Measurements from ENCODE around the gene CERS1. TPM values are rescaled to one million over a fixed set of nuclear protein-coding genes. Genes with fewer than 3 reads are reported as not detected.
A peak's percentile ranks its signal among the peaks of the same experiment; 100 is the strongest.

Gene CERS1
- total RNA-seq, 1 donor: 0.27 TPM

DNA sequence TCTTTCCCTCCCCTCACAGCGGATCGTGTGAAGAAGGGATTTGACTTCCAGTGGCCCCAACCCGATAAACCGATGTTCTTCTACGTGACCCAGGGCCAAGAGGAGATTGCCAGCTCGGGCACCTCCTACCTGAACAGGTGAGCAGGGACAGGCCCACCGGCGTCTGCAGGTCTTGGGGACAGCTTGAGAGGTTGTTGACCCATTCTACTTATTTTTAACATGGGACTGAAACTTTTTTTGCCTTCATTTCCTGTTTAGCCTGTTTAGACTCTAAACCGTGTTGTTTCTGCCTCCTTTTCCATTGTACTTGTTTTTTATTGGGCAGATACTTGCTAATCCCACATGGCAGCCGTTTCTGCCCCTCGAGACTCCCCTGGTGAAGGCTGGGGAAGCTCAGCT is 35.7 kb downstream of the CERS1 start:
- DNase-seq (ENCODE audit: low read depth in 2 of 3, low spot score in 2 of 3): no peak

DNA sequence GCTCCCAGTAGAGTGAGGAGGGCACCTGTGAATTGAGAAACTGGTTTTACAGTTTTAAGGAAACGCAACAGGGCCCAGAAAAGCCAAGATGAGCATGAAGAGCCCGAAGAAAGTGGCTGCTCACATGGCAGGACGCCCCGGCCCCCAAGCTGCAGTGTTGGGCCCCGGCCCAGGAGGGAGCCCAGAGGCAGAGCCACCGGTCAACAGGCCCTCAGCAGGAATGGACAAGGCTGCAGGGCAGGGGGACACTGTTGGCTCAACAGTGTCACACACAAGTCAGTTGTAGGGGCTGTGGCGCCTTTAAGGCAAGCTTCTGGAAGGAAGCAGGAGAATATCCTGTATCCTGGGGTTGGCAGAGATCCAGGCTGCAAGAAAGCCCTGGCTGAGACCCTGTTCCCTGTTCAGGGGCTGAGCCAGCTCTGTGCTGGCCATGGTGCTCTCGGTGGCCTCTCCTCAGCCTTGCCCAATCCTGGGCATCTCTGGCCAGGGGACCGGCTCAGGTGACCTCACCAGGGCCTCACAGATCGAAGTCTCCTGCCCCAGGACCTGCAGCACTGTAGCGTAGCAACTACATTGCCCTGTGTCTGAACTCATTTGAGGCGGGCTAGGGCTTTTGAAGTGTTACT is 36.2 kb downstream of the CERS1 start:
- no peak for DNase-seq (ENCODE audit: low read depth in 2 of 3, low spot score in 2 of 3)

DNA sequence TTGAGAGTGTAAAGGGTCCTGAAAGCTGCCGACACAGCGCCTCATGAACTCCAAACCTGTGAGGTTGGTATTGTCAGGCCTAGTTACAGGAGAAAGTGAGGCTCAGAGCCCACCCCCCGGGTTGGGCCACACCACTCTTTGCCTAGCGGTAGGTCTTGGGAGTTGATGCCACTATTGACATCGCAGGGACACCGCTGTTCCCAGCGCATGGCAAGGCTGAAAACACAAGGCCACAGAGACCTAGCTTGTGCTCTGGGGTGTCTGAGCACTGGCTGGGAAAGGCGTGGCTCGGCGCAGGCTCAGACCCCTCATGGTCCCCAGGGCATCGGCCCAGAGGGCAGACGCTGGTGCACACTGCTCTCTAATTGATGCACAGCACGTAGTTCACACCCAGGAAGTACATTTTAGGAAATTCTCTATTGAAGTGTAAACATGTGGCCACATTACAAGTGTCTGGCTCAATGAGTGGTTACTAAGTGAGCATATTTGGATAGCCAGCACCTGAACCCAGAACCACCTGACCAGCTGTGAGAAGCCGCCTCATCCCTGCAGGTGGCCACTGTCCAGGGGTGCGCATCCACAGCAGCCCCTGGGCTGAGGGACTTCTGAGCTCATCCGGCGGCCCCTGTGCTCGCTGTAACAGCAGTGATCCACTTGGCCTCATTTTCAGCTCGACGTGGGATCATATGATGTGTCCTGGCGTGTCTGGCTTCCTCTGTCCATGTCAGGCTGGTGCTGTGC is 36.9 kb downstream of the CERS1 start:
- no peak for DNase-seq (ENCODE audit: low read depth in 2 of 3, low spot score in 2 of 3)

DNA sequence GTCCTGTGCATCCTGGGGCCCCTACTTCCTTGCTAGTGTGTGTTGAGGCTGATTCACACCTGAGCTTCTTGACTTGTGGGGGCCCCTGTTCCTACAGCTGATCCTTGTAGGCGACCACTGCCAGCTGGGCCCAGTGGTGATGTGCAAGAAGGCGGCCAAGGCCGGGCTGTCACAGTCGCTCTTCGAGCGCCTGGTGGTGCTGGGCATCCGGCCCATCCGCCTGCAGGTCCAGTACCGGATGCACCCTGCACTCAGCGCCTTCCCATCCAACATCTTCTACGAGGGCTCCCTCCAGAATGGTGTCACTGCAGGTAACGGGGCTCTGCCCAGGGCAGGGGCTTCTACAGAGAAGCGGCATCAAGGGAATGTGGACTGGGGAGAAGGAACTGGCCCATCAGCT is 38.7 kb downstream of the CERS1 start:
- DNase-seq (ENCODE audit: low read depth in 2 of 3, low spot score in 2 of 3): no peak

DNA sequence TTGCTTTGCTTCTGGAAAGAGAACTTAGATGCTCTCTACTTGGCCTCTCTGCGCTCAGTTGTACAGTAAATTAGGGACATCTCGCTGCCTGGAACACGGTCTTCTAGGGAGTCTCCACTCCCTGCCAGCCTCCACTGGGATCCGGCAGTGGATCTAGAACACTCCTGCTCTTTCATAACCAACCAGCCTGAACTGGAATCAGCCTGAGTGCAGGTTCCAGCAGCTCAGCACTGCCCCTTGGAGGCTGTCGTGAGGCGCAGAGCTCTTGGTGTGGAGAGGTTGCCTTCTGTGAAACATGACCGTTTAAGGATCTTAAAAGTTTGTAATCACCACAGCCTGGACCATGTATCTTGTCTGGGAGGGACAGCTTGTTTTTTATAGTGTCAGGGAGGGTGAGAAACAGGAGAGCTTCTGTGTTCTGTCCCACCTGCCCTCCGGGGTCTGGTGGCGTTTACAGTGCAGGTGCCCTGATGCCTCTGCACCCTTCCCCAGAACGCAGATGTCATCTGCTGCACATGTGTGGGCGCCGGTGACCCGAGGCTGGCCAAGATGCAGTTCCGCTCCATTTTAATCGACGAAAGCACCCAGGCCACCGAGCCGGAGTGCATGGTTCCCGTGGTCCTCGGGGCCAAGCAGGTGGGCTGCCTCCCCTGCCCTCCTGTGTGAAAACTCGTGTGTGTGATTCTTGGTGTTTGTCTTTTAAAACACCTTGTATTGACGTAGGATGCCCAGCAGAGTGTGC is 39.4 kb downstream of the CERS1 start:
- no peak for DNase-seq (ENCODE audit: low read depth in 2 of 3, low spot score in 2 of 3)

DNA sequence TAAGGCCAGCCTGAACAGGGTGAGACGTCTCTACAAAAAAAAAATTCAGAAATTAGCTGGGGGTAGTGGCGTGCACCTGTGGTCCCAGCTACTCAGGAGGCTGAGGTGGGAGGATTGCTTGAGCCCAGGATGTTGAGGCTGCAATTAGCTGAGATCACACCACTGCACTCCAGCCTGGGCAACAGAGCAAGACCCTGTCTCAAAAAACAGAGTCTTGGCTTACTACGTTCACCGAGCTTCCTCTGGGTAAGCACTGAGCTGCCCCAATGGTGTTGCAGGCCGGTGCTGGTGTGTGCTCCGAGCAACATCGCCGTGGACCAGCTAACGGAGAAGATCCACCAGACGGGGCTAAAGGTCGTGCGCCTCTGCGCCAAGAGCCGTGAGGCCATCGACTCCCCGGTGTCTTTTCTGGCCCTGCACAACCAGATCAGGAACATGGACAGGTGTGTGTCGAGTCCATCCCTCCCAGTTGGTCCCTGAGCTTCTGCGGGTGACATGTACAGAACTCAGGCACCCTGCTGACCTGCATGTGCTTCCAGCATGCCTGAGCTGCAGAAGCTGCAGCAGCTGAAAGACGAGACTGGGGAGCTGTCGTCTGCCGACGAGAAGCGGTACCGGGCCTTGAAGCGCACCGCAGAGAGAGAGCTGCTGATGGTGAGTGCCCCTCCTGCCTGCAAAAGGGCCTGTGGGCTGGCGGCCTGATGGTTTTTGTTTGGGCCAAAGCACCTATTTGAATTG is 40.1 kb downstream of the CERS1 start:
- DNase-seq (ENCODE audit: low read depth in 2 of 3, low spot score in 2 of 3): no peak

DNA sequence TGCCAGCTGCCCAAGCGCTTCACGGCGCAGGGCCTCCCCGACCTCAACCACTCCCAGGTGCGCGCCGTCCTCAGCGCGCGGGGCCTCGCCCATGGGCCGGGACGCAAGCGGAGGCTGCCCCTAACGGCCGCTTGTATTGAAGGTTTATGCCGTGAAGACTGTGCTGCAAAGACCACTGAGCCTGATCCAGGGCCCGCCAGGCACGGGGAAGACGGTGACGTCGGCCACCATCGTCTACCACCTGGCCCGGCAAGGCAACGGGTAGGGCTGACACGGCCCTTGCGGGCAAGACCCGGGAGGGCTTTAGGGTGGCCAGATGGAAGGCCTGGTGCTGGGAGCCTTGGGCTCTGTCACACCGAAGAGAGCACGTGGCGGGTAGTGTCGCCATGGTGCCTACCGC is 41.0 kb downstream of the CERS1 start:
- DNase-seq (ENCODE audit: low read depth in 2 of 3, low spot score in 2 of 3): no peak

DNA sequence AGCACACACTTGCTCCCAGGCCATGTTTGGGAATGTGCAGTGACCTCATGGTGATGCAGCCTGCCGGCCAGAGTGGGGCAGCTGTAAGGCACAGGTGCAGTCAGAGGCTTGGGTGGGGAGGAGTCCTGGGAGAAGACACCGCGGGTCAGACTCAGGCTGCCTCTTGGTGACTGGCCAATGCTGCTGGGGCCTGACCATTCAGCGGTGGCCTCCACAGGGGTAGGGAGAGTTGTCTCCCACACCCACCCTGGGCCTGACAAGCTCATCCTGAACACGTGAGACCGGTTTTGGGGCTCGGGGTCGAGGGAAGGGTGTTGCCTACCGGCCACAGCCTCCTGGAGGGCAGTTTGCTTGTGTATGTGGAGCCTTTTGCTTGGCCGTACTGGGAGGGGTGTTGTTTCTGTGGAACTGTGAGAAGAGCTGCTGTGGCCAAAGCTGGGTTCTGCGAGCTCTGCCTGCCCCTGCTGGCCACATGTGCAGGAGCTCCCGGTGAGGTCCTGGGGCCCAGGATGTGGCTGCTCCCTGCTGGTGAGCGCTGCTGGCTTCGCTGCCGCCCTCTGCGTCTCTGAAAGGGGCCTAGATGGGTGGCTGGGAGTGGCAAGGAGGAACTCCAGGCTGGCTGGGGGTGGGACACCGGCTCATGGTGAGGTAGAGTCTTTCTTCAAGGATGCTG is 42.1 kb downstream of the CERS1 start:
- no peak for DNase-seq (ENCODE audit: low read depth in 2 of 3, low spot score in 2 of 3)

DNA sequence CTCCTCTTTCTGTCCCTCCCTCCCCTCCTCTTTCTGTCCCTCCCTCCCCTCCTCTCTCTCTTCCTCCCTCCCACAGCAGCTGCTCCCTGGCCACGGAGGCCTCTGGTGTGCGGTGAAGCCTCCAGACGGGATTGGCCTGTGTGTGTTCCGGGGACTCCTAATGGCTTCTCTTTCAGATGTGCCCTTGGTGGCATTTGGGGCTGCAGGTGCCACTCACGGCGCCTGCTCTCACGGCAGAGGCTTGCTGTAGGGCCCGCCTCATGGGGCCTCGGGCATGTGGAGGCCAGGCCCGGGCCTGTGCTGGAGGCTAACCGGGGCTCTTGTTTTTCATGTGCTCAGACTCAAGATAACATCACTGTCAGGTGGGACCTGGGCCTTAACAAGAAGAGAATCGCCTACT is 43.3 kb downstream of the CERS1 start:
- DNase-seq (ENCODE audit: low read depth in 2 of 3, low spot score in 2 of 3): no peak

DNA sequence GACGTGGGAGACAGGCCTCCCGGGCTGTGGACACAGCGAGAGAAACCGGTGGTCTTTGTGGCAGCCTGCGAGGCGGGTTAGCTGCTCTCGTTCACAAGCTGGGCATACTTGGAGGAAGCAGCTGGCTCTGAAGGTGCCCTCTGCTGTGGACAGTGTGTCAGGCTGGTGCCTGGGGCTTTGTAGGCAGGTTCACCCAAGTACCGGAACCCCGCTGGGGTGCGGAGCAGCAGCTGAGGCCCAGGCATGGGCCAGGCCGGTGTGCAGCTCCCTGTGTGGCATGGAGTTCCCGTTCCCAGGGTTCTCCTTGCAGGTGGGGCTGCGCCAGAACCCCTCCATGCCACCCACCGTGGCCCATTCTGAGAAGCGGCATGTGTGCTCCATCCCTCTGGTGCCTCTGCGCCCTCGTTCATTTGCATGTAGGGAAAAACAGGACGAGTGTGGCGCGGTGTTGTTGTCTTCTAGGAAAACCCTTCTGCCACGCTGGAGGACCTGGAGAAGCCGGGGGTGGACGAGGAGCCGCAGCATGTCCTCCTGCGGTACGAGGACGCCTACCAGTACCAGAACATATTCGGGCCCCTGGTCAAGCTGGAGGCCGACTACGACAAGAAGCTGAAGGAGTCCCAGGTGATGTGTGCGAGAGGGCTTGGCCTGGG is 44.2 kb downstream of the CERS1 start:
- no peak for DNase-seq (ENCODE audit: low read depth in 2 of 3, low spot score in 2 of 3)

DNA sequence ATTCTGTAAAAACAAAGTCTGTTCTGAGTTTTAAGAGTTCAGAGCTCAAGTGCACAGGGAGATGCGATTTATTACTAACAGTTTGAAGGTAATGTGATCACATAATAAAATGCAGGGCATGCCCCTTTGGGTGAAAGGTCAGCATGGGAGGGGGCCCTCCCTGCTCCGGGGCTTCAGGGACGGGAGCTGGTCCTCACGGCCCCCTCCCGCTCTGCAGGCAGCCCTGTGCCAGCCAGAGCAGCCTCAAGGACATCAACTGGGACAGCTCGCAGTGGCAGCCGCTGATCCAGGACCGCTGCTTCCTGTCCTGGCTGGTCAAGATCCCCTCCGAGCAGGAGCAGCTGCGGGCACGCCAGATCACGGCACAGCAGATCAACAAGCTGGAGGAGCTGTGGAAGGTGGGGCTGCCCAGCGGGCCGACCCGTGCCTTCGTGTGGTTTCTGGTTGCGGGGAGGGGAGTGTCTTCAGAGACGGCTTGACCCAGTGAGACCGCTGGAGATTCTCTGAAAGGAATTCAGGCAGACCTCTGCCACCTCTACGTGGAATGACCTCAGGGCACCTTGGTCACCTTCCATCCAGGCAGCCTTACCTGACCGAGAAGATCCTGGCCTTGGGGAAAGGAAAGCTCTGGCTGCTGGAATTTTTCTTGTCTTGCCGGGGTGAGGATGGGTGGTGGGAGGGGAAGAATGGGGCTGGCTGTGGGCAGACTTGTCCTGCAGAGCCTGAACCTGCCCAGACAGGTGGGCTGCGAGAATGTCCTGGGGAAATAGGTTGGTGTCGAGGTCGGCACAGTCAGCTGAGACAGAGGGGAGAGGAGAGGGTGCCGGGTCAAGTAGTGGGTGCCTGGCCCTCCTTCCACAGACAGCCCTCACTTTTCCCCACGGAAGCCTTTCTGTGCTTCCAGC is 45.2 kb downstream of the CERS1 start:
- DNase-seq (ENCODE audit: low read depth in 2 of 3, low spot score in 2 of 3): no peak

DNA sequence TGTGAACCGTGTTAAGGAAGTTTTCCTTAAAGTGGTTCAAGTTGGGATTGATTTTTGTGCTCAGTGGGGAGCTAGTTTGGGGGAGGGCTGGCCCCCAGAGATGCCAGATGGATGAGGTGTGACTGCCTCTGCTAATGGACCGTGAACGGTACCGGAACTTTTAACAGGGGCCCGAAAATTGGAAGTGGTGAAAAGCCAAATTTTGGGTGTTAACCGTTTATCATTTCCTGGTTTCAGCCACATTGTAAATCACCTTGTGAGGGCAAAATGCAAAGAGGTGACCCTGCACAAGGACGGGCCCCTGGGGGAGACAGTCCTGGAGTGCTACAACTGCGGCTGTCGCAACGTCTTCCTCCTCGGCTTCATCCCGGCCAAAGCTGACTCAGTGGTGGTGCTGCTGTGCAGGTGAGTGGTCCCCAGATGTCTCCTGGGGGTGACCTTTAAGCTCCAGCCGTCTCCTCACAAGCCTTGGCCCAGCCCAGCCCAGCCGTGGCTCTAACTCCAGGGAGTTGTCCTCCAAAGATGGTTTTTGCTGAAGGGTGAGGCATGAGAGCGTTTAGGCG is 46.0 kb downstream of the CERS1 start:
- no peak for DNase-seq (ENCODE audit: low read depth in 2 of 3, low spot score in 2 of 3)

DNA sequence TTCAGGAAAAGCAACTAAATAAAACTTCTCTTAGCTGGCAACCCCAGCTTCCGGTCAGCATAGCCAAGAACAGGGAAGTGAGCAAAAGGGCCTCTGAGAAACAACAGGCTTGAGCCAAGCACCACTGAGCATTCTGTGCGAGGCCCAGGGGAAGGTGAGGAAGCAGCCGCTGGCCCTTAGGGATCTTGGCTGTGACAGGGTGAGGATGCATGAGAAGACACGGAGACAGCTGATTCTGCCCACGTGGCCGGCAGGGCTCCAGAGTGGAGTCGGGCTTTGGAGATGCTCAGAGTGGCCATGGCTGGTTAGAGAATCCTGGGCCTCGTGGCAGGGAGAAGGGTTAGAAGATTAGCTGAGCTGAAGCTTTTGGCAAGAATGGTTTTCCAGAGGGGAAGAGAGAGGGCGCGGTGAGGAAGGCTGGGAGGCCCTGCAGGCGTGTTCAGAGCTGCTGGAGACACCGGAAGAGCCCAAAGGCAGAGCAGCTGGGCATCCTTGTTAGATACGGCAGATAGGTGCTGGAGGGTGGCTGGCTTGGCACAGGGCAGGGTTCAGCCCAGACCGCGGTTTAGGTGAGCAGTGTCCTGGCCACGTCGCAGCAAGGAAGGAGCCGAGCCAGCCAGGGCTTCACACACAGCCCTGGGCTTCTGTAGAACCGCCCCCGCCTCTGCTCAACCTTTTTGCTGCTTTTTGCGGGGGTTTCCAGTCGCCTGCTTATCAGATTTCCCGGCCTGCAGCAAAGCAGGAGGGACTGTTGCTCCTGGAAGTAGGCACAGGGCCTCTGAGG is 46.9 kb downstream of the CERS1 start:
- no peak for DNase-seq (ENCODE audit: low read depth in 2 of 3, low spot score in 2 of 3)

DNA sequence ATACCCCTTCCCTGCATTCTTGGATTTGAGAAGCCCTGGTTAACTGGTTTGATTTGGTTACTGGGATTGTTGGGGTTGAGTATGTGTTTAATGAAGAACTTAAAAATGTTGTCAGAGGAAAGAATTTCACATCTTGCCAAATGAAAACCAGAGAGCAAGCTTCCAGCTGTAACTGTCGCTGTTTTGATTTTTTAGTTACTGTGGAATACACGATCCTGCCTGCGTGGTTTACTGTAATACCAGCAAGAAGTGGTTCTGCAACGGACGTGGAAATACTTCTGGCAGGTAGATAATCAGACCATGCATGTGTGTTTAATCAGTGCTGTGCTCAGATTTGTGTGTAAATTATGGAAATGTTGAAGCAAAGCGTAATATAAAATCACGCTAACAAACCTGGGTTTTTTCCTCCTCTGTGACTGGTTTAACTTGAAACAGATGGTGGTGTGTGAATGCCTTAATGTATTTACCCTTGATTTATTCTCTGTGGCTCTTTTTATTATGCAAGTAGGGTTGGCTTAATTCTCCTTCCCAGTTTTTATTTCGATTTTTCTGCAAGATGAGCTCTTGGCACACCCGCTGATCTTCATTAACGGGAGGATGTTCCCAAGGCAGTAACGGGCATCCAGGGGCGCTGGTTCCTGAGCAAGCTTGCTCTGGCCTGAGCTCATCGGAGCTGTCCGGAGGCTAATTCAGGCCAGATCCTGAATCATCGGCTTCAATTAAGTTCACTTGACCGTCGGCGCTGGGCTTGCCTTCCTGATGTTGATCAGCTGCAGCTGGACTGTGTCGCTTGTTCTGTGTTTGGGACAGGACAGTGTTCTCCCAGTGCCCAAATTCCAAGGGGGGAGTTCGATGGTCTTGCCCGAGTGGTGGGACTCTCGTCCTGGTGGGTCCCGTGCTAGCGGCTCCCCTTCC is 48.2 kb downstream of the CERS1 start:
- no peak for DNase-seq (ENCODE audit: low read depth in 2 of 3, low spot score in 2 of 3)

DNA sequence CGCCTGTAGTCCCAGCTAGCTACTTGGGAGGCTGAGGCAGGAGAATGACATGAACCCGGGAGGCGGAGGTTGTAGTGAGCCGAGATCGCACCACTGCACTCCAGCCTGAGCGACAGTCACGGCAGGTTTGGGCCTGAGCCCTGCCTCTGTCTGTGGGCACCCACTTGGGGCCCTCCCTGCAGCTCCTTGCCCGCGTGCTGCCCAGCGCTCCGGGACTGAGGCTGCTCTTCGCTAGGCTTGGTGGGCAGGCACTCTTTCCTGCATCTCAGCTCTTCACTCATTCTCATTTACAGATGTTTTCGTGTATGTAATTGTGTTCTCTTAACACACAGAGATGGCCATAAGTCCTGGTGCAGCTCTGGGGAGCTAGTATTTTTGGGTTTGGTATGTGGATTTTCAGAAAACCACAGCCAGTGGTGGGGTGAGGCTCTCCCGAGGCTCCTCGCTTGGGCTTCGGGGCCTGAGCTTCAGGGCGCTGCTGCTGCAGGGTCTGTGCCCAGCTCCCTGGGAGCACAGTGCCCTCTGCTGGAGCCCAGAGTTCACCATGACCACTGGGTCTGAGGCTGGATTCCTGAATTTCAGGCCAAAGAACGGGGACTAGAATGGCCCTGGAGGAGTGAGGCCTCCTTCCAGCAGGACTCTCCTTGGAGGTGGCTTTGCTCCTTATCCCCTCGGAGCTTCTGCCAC is 49.0 kb downstream of the CERS1 start:
- peak in 2 of 3 donors; percentile 71 to 78 for DNase-seq (ENCODE audit: low read depth in 2 of 3, low spot score in 2 of 3)

DNA sequence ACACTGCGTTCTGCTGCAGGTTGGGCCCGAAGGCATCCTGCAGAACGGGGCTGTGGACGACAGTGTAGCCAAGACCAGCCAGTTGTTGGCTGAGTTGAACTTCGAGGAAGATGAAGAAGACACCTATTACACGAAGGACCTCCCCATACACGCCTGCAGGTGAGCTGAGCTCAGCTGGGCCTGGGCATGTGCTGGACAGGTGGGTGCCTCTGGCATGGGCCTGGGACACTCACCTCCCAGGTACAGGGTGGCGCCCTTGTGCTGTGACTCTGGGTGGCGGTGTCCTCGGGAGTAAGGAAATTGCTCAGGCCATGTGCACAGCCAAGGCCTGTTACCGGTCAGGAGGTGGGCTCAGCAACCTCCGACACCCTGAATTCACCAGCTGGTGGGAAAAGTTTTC is 50.0 kb downstream of the CERS1 start:
- DNase-seq (ENCODE audit: low read depth in 2 of 3, low spot score in 2 of 3): no peak
